Measurements from ENCODE around the gene TNFRSF11A.

TNFRSF11A gene

DNA sequence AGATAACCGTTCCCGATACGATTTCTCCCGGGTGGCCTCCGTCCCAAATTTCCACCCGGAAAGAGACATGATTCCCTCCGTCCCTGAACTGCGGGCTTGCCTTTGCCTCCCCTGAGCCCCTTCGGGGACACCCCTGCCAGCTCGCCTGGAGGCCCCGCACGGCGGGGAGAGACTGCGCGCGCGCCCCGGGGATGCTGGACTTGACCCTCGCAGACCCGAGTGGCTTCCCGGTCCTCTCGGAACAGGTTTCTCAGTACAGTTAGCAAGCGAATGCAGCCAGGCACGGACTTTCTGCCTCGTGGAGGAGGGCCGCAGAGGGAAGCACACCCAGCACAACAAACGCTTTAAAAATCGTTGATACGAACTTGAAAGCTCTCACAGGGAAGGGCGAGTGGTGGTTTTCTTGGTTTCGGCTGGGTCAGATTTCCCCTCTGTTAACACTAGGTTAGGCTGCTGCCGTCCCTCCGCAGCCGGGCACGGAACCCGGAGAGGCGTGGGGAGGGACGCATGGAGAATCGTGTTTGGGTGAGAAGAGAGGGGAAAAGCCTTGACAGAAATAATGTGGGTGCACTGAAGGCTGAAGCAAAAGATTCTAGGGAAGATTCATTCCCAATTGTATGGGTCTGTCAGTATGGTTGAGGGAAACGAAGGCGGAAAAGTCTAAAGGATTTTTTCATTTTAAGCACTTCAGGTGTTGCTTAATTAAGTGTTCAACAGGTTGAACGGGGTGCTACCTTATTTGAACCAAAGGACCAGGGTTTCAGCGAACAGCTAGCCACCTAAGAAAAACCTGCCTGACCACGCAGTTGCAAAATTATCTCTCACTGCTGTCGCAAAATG lies 916 bp downstream of the TNFRSF11A start:
- DNase-seq, result peak; percentile 42

- DNase-seq, result no peak
These were observed 1.7 kb downstream of the TNFRSF11A start for GRCh38 chr18:62326646-62327348.

DNA sequence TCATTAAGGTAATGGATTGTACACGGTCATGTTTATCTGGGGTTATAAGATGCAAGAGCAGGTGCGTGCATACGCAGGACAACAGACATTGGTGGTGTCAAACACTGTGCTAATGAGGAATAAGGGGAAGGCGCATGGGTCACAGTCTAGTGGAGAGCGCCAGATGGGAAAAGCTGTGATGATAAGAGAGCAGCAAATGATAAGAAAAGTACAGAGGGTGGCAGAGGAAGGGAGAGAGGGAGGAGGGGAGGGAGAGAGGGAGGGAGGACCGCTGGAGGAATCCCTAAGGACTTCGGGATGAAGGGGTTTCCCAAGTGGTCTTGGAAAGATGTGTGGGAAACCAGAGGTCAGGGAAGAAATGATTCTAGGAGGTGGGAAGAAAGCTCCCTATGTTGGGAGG lies 2.9 kb downstream of the TNFRSF11A start:
- DNase-seq, result no peak

DNA sequence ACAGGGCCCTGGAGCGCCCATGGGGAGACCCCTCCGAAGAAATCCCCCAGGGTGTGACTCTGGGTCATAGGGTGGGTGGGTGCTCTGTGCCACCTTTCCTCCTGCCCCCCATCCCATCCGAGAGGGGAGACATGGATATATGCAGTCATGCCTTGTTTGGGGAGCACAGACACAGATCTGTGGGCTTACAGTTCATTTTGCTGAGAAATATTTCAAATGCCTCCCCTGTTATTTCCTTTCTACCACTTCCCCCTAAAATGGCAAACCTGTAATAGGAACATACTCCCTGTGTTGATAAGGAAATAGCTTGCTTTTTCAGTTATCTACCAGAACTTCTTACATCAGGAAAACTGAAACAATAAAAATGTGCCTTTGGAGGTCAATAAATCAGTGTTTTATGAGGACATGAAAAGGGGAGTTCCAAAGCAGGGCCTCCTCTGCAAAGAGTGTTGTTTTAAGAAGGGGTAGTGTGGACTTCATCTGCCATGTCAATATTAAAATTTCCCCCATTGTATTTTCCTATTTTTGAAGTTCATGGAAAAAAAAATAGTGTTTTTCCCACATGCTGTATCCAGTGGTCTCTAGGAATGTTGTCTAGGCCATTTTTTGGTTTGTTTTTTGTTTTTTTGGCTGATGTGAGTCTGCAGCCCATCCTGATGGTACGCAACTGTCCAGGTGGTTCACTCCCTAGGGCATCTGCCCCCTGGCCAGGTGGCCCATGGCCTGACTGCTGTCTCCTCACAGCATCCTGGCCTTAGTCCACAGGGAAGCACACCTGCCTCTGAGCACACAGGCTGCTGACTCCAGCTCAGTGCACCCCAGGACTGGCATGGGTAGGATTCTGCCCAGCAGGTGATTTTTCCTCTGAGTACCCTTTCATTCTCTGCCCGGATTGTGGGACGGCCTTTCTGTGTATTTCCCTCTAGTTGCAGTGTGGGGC lies 3.7 kb downstream of the TNFRSF11A start:
- no peak for DNase-seq

GRCh38 chr18:62329691-62330454 lies 4.8 kb downstream of the TNFRSF11A start:
- DNase-seq, result no peak

GRCh38 chr18:62330650-62331049 lies 5.5 kb downstream of the TNFRSF11A start:
- DNase-seq, result no peak

DNA sequence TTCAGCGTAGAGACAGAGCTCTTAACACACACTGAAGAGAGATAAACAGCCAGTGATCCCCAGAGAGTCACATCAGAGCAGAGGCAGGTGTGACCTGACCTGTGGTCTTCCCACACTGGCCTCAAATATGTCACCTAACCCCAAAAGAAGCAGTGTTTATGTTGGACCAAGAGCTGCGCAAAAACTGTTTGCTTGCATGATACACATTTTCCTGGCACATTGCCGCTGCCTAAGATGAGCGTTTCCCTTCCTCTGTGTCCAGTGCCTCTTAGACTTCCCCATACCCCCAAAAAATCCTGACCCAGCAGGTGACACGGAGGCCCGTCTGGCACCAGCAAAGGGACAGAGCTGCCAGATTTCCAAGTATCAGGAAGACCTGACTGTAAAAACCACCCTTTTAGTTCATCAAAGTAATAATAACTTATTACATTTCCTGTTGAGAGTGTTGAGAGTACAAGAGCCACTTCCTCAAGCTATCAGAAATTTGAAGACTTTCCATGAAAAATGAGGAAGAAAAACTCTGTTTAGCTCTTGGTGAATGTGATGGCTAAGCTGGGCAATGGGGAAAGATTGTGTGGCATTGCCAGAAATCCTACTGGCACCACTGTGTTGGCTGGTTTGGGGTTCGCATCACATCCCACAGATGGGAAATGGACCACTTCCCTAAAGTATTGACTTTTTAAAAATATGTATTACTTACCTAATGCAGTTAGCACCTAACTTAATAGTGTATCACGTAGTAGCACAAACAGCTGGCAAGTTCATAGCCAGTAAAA lies 6.7 kb downstream of the TNFRSF11A start:
- peak; percentile 52 for DNase-seq

- DNase-seq, result no peak
These were observed 7.3 kb downstream of the TNFRSF11A start for GRCh38 chr18:62332431-62332830.

DNA sequence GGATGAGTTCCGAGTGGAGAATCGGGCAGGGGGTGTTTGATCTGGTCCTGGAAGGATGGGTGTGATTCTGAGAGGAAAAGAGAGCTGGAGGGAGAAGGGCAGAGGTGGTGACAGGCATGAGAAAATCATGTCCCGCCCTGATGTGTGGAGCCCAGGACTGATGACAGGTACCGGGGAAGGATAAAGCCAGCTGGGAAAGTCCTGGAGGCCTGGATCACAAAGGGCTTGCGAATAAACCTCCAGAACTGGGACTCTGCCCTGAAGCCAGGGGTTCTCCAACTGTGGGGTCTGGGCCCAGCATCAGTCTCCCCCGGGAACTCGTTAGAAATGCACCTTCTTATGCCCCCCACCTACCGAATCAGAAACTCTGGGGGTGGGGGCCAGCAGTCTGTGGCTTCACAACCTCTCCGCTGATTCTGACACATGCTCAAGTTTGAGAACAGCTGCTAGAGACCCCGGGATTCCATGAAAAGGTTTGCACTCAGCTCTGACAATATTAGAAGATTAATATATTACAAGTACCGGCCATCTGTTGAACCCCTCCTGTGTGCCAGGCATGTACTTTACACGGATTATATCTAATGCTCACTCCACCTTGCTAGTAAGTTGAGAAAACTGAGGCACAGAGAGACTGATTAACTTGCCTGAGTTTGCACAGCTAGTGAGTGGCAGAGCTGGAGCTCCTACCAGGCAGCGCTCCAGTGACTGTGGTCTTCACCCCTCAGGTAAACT lies 8.0 kb downstream of the TNFRSF11A start:
- no peak for DNase-seq

DNA sequence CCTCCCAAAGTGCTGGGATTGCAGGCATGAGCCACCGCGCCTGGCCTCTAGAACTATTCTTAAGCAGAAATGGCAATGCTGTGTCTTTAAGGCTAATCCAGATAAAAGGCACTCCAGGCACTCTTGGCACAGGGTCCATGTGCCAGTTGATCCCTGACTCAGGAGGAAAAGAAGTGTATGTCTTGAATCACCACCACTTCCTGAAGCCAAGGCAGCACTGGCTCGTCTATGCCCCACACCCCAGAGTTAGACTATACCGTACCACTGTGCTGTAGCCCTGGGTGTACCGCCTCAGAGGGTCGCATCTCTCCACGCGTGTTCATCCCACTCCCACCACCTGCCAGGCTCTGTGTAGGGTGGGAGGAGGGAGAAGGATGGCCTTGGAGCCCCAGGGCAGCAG lies 9.0 kb downstream of the TNFRSF11A start:
- DNase-seq, result no peak

DNA sequence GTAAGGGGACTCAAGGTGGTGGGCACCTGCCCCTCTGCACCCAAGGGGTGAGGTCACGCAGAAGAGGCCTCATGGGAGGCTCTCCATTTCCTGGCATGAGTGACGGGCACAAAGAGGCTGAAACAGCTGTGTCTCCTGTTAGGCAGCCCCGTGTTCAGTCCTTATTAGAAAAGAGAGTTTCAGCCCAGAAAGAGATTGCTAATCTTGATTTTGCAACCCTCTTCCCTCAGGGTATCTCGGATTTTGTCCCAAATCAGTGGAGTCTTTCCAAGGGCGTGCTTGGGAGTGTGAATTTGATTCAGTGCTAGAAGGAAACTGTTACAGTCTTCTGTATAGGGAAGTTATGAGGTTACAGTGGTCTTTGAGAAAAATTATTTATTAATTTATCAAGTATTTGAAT lies 10.4 kb downstream of the TNFRSF11A start:
- no peak for DNase-seq

- DNase-seq, result no peak
These were observed 11.5 kb downstream of the TNFRSF11A start for GRCh38 chr18:62336618-62337017.

DNA sequence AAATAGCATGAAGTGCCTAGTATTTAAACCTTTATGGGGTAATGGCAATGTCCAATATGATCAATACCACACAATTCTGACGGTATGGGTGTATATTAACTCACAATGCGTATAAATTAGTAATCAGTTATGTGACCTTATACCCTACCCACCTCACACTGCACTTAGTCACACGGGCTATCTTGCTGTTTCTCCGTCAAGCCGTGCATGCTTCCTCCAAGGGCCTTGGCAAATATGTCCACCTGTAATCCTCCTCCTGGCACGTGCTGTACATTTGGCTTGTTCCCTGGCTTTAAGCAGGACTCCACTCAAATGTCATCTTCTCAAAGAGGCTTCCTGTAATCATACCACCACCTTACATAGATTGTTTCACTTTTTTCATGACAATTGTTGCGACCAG lies 12.2 kb downstream of the TNFRSF11A start:
- no peak for DNase-seq

GRCh38 chr18:62338446-62339105 lies 13.5 kb downstream of the TNFRSF11A start:
- DNase-seq, result no peak

GRCh38 chr18:62339106-62339988 lies 14.2 kb downstream of the TNFRSF11A start:
- no peak for DNase-seq

GRCh38 chr18:62340996-62341395 lies 15.9 kb downstream of the TNFRSF11A start:
- no peak for DNase-seq

DNA sequence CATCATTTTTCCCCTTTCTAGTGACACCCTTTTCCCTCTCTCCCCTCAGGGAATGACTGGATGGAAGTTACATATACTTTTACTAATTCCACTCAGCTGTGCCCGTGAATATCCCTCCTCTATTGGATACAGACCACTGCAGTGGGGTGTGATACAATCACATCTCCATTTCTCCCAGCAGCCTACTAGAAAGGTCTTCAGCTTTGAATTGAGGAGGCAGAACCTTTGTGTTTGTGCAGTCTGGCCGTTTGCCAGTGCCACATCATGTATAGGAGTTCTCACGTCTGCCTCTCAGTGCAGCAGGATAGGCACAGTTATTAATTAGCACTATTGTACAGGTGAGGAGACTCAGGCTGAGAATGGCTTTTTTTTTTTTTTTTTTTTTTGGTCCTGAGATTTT lies 16.4 kb downstream of the TNFRSF11A start:
- DNase-seq, result no peak

DNA sequence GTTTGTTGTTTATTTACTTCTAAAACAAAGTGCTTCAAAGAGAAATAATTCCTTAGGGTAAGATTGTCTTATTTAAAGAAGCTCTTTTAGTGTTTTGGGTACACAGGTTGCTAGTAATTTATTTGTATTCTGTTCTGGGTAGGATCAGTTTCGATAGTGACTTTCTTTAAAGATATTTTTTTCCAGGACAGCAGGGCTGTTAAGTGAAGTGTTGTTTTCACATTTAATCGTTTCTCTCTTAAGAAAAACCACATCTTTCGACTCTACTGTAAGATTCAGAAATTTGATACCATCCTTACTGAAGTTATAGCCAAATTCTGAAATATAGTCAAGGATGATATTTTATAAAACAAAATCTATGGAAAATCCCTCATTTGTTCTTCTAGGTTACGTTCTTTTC lies 17.8 kb downstream of the TNFRSF11A start:
- DNase-seq, result no peak

DNA sequence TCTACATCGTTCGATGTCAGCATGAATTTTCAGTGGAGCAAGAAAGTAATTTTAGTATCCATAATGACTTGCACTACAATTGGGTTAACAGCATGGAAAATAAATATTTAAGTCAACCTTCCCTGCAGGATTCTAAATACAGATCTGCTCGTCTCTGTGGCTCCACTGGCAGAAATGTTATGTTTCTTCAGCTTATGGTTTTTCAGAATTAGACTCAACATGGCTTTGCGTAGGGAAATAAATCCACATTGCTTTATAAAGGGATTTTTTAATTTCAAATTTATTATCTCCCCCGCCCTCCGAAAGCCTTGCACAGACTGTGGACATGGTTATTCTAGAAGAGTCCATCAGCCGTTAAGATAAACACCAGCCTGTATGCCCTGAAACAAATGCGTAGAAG lies 18.2 kb downstream of the TNFRSF11A start:
- no peak for DNase-seq

Data from right hindlimb (tissue), 1 donor.